Liver (tissue), 9 donors: Measurements from ENCODE around the gene HELZ2. TPM values are rescaled to one million over a fixed set of nuclear protein-coding genes. Genes with fewer than 3 reads are reported as not detected.

ENCODE experiments used
- DNase-seq: peaks from one replicate; pipeline ENCODE4 v3.0.0-alpha.2; 2017; ENCODE audit warnings: low spot score
- H3K27ac ChIP-seq, 2 donors: one replicate each; pipeline ENCODE4 v1.7.0; 2013; ENCODE audit warnings: inconsistent platforms in 2 of 2, low read length in 2 of 2, control low read depth in 1 of 2, low read depth in 1 of 2, mild to moderate bottlenecking in 1 of 2
- H3K27me3 ChIP-seq, 4 donors: one replicate each; pipeline versions ENCODE4 v1.6.1 to v1.7.0; 2013; ENCODE audit warnings: low read length in 3 of 4, inconsistent platforms in 1 of 4, mild to moderate bottlenecking in 1 of 4, moderate library complexity in 1 of 4; ENCODE audit not compliant: control insufficient read depth in 4 of 4, insufficient read depth in 4 of 4
- H3K36me3 ChIP-seq, 4 donors: one replicate each; pipeline versions ENCODE4 v1.6.1 to v1.7.0; 2013; ENCODE audit warnings: low read length in 3 of 4, mild to moderate bottlenecking in 3 of 4, low read depth in 1 of 4, moderate library complexity in 1 of 4; ENCODE audit not compliant: control insufficient read depth in 4 of 4, insufficient read depth in 3 of 4
- H3K4me1 ChIP-seq, 4 donors: one replicate each; pipeline versions ENCODE4 v1.6.1 to v1.7.0; 2013; ENCODE audit warnings: low read length in 3 of 4, mild to moderate bottlenecking in 3 of 4, moderate library complexity in 1 of 4; ENCODE audit not compliant: control insufficient read depth in 4 of 4, insufficient read depth in 4 of 4
- H3K4me3 ChIP-seq, 3 donors: one replicate each; pipeline versions ENCODE4 v1.6.1 to v1.7.0; 2013; ENCODE audit warnings: low read length in 3 of 3, control low read depth in 1 of 3, low read depth in 1 of 3, mild to moderate bottlenecking in 1 of 3
- H3K9ac ChIP-seq, 2 donors: one replicate each; pipeline ENCODE4 v1.7.0; 2013; ENCODE audit warnings: low read length in 2 of 2, mild to moderate bottlenecking in 2 of 2, moderate library complexity in 2 of 2, control low read depth in 1 of 2, low read depth in 1 of 2
- H3K9me3 ChIP-seq, 4 donors: one replicate each; pipeline versions ENCODE4 v1.6.1 to v1.7.0; 2013; ENCODE audit warnings: low read length in 3 of 4; ENCODE audit not compliant: control insufficient read depth in 4 of 4
- ATF3 ChIP-seq: IDR thresholded peaks from 2 replicates; pipeline ENCODE4 v1.6.1; 2016; ENCODE audit warnings: antibody characterized with exemption
- CTCF ChIP-seq: fragments of 150-350 bp; IDR thresholded peaks from 2 replicates; pipeline ENCODE4 v1.5.1; 2017; ENCODE audit warnings: improper control_type of control experiment, low read depth, low read length; ENCODE audit not compliant: missing input control
- EGR1 ChIP-seq, 2 donors: IDR thresholded peaks; 2 replicates each; pipeline ENCODE4 v1.6.1; 2016 to 2018; ENCODE audit warnings: antibody characterized with exemption in 2 of 2, low read depth in 2 of 2
- FOXA1 ChIP-seq: IDR thresholded peaks from 2 replicates; pipeline ENCODE4 v1.6.1; 2016; ENCODE audit warnings: antibody characterized with exemption
- FOXA2 ChIP-seq: IDR thresholded peaks from 2 replicates; pipeline ENCODE4 v1.6.1; 2016; ENCODE audit warnings: antibody characterized with exemption
- GABPA ChIP-seq, 2 donors: IDR thresholded peaks in 1 of 2; conservative IDR thresholded peaks in 1 of 2; 2 replicates each; pipeline ENCODE4 v1.6.1; 2016; ENCODE audit warnings: antibody characterized with exemption in 2 of 2, mild to moderate bottlenecking in 1 of 2, moderate library complexity in 1 of 2
- HNF4A ChIP-seq, 2 donors: conservative IDR thresholded peaks; 2 replicates each; pipeline ENCODE4 v1.6.1; 2016; ENCODE audit warnings: antibody characterized with exemption in 2 of 2, mild to moderate bottlenecking in 2 of 2
- HNF4G ChIP-seq: IDR thresholded peaks from 2 replicates; pipeline ENCODE4 v1.6.1; 2016; ENCODE audit warnings: antibody characterized with exemption
- JUND ChIP-seq, 2 donors: IDR thresholded peaks; 2 replicates each; pipeline ENCODE4 v1.6.1; 2016; ENCODE audit warnings: antibody characterized with exemption in 2 of 2
- MAX ChIP-seq: IDR thresholded peaks from 2 replicates; pipeline ENCODE4 v1.6.1; 2016; ENCODE audit warnings: antibody characterized with exemption
- NR2F2 ChIP-seq: IDR thresholded peaks from 2 replicates; pipeline ENCODE4 v1.6.1; 2016; ENCODE audit warnings: antibody characterized with exemption
- RAD21 ChIP-seq, 2 donors: IDR thresholded peaks; 2 replicates each; pipeline ENCODE4 v1.6.1; 2016; ENCODE audit warnings: antibody characterized with exemption in 2 of 2, mild to moderate bottlenecking in 2 of 2
- REST ChIP-seq: IDR thresholded peaks from 2 replicates; pipeline ENCODE4 v1.6.1; 2016; ENCODE audit warnings: antibody characterized with exemption, mild to moderate bottlenecking
- RXRA ChIP-seq, 2 donors: IDR thresholded peaks; 2 replicates each; pipeline ENCODE4 v1.6.1; 2017 to 2018; ENCODE audit warnings: antibody characterized with exemption in 2 of 2, mild to moderate bottlenecking in 1 of 2
- SP1 ChIP-seq: IDR thresholded peaks from 2 replicates; pipeline ENCODE4 v1.6.1; 2018; ENCODE audit warnings: antibody characterized with exemption, mild to moderate bottlenecking
- TAF1 ChIP-seq: conservative IDR thresholded peaks from 2 replicates; pipeline ENCODE4 v1.6.1; 2016; ENCODE audit warnings: antibody characterized with exemption, mild to moderate bottlenecking
- YY1 ChIP-seq: IDR thresholded peaks from 2 replicates; pipeline ENCODE4 v1.6.1; 2016; ENCODE audit warnings: antibody characterized with exemption, mild to moderate bottlenecking
- ZBTB33 ChIP-seq: IDR thresholded peaks from 2 replicates; pipeline ENCODE4 v1.6.1; 2016; ENCODE audit warnings: antibody characterized with exemption
- WGBS: extraction: QIAGEN DNeasy Blood & Tissue Kit; methylation state at CpG from one replicate; pipeline ENCODE4 v1.1.7; 2013; 5-methylcytosine and 5-hydroxymethylcytosine counted together
- polyA plus RNA-seq, 2 donors: library from polyadenylated mRNA; stranded (reverse) in 1 of 2; unstranded in 1 of 2; fragments of 200-250 nt in 1 of 2; fragments of >200 nt in 1 of 2; fragmentation: Nextera tagmentation in 1 of 2; extraction: Ambion mirVana in 1 of 2; gene quantifications; one replicate each; pipeline versions ENCODE4 v1.2.1 to v1.2.3, GENCODE V29; 2013 to 2015
- total RNA-seq, 2 donors: library from RNA; depleted of rRNA; stranded (reverse); fragments of >200 nt; gene quantifications; one replicate each; pipeline ENCODE4 v1.2.3, GENCODE V29; 2014
- donor health status: healthy.
- donor health status: healthy.
- donor health status: healthy.
- donor health status: healthy.
- donor health status: healthy.

Gene HELZ2
- total and polyA plus RNA-seq, 4 donors, result 3.7 to 26.6 (median 15.5) TPM

- no peak for TF ChIP-seq HNF4G
Measured at GRCh38 chr20:63580796-63581461, 6.9 kb upstream of the HELZ2 start (continued).

- no peak for DNase-seq
- Histone ChIP-seq H3K36me3 (no peaks in the 10 kb centered on the region), H3K9ac (no peak overlapping the region), H3K27me3 (peaks cover 0 to 2% (median 0%) of the 10 kb centered on the region in 4 donors), H3K4me1 (peaks cover 3 to 13% (median 9%) of the 10 kb centered on the region in 4 donors), H3K4me3 (no peak overlapping the region), H3K9me3 (no peaks in the 10 kb centered on the region), H3K27ac (no peak overlapping the region)
- WGBS, result 84% methylated on average over 19 of the region's 19 CpGs
- TF ChIP-seq JUND (IDR thresholded peaks at IDR 0.05), result no peak
- TF ChIP-seq YY1, result no peak
- TF ChIP-seq CTCF, result no peak
- TF ChIP-seq RAD21 (IDR thresholded peaks at IDR 0.05), result no peak
- no peak for TF ChIP-seq ATF3
- no peak for TF ChIP-seq ZBTB33
- no peak for TF ChIP-seq FOXA1
- no peak for TF ChIP-seq REST
- TF ChIP-seq TAF1, result no peak
- no peak for TF ChIP-seq RXRA (IDR thresholded peaks at IDR 0.05)
- TF ChIP-seq EGR1 (IDR thresholded peaks at IDR 0.05; ENCODE audit: low read depth in 2 of 2), result no peak
- no peak for TF ChIP-seq NR2F2
- TF ChIP-seq GABPA (IDR thresholded peaks at IDR 0.05 in 1 of 2, conservative IDR thresholded peaks at IDR 0.05 in 1 of 2), result no peak
- TF ChIP-seq FOXA2, result no peak
- TF ChIP-seq HNF4A (conservative IDR thresholded peaks at IDR 0.05), result no peak
- no peak for TF ChIP-seq SP1
- no peak for TF ChIP-seq HNF4G
- no peak for TF ChIP-seq MAX
Measured at GRCh38 chr20:63579017-63579694, 5.1 kb upstream of the HELZ2 start.
